Thoracic aorta (tissue), 2 donors: ENCODE results near the gene ACSM3. TPM values are rescaled to one million over a fixed set of nuclear protein-coding genes. Genes with fewer than 3 reads are reported as not detected.

Experiments
- ATAC-seq: fragments of 150-250 bp; one replicate; pipeline ENCODE4 v1.8.0; 2017; ENCODE audit warnings: low read depth; ENCODE audit not compliant: insufficient number of reproducible peaks, low FRiP score
- DNase-seq: peaks from one replicate; pipeline ENCODE4 v3.0.0-alpha.2; 2020; ENCODE audit warnings: low spot score
- H3K27ac ChIP-seq, 2 donors: fragments of 200-600 bp; sonication (generic); 1 replicate in 1 of 2; 2 replicates in 1 of 2; pipeline ENCODE4 v1.5.1; 2016; ENCODE audit warnings: mild to moderate bottlenecking in 2 of 2, moderate library complexity in 2 of 2
- H3K27me3 ChIP-seq: fragments of 200-600 bp; sonication (generic); replicated peaks from 2 replicates; pipeline ENCODE4 v1.6.0; 2016; ENCODE audit warnings: mild to moderate bottlenecking; ENCODE audit not compliant: insufficient read depth
- H3K36me3 ChIP-seq: fragments of 200-600 bp; sonication (generic); one replicate; pipeline ENCODE4 v1.5.1; 2016
- H3K4me1 ChIP-seq, 2 donors: fragments of 200-600 bp; sonication (generic); 1 replicate in 1 of 2; 2 replicates in 1 of 2; pipeline versions ENCODE4 v1.5.1 to v1.6.0; 2016; ENCODE audit warnings: low read depth in 2 of 2, mild to moderate bottlenecking in 1 of 2; ENCODE audit not compliant: control insufficient read depth in 1 of 2
- H3K4me3 ChIP-seq: fragments of 200-600 bp; sonication (generic); 2 replicates; pipeline ENCODE4 v1.5.1; 2016; ENCODE audit warnings: mild to moderate bottlenecking
- H3K9me3 ChIP-seq: fragments of 200-600 bp; sonication (generic); 2 replicates; pipeline ENCODE4 v1.5.1; 2016
- CTCF ChIP-seq: fragments of 200-600 bp; sonication (generic); IDR thresholded peaks from one replicate; pipeline ENCODE4 v1.5.1; 2019; ENCODE audit warnings: antibody characterized with exemption
- total RNA-seq, 2 donors: library from RNA; depleted of rRNA; stranded (reverse); fragments of >200 nt; gene quantifications; one replicate each; pipeline versions ENCODE4 v1.1.0 to v1.2.3, GENCODE V29; 2016

ACSM3 gene
- total RNA-seq, 2 donors from 2014 or later, result 0.41 to 6.1 TPM

DNA sequence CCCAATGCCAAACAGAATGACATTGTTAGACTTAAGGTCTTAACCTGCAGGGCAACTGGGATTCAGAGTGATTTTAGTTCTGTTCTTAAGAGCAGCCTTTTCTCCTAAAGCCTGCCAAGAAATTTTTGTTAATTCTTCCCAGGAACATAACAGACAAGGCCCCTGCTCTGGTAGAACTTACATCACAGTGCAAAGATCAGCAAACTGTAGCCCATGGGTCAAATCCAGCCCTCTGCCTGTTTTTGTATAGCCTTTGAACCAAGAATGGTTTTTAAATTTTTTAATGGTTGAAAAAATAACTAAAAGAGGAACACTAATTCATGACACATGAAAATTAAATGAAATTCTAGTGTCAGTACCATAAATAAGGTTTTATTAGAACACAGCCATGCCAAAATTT lies 3.8 kb downstream of the ACSM3 start:
- Histone ChIP-seq H3K27me3 (no peaks in the 10 kb centered on the region), H3K9me3 (no peaks in the 10 kb centered on the region), H3K27ac (no peak overlapping the region), H3K4me3 (no peak overlapping the region), H3K36me3 (no peaks in the 10 kb centered on the region), H3K4me1 (no peaks in the 10 kb centered on the region)
- DNase-seq, result no peak
- no peak for TF ChIP-seq CTCF
- ATAC-seq, result no peak

DNA sequence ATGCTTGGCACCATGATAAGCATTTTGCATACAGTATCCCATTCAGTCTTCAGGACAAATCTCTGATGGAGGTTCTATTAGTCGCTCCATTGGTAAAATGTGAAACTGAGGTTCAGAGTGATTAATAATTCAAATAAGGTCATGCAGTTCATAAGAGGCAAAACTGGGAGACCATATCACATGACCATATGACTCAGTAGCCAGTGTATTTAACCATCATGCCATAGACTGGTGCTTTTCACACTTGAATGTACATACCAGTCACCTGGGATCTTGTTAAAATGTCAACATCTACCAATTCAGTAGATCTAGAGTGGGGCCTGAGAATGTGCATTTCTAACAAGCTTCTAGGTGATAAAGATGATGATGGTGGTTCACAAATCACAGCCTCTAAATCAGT lies 4.3 kb downstream of the ACSM3 start:
- Histone ChIP-seq H3K4me1 (no peaks in the 10 kb centered on the region), H3K9me3 (no peaks in the 10 kb centered on the region), H3K27me3 (no peaks in the 10 kb centered on the region), H3K4me3 (no peak overlapping the region), H3K36me3 (no peaks in the 10 kb centered on the region), H3K27ac (no peak overlapping the region)
- TF ChIP-seq CTCF, result no peak
- DNase-seq, result no peak
- no peak for ATAC-seq

- ATAC-seq (no peak), DNase-seq (no peak)
- TF ChIP-seq CTCF, result no peak
- Histone ChIP-seq H3K4me3 (no peak overlapping the region), H3K27ac (no peak overlapping the region), H3K4me1 (no peaks in the 10 kb centered on the region), H3K27me3 (no peaks in the 10 kb centered on the region), H3K36me3 (no peaks in the 10 kb centered on the region), H3K9me3 (no peaks in the 10 kb centered on the region)
These were observed 5.0 kb downstream of the ACSM3 start for GRCh38 chr16:20768818-20769217.

- no peak overlapping the region for H3K4me3 ChIP-seq
- TF ChIP-seq CTCF, result no peak
- H3K27ac ChIP-seq, result no peak overlapping the region
- ATAC-seq, result no peak
- no peak for DNase-seq
- H3K27me3 ChIP-seq, result no peaks in the 10 kb centered on the region
- H3K4me1 ChIP-seq, result no peaks in the 10 kb centered on the region
- no peaks in the 10 kb centered on the region for H3K36me3 ChIP-seq
- no peaks in the 10 kb centered on the region for H3K9me3 ChIP-seq
These were observed 9.9 kb downstream of the ACSM3 start for GRCh38 chr16:20773679-20774078.

DNA sequence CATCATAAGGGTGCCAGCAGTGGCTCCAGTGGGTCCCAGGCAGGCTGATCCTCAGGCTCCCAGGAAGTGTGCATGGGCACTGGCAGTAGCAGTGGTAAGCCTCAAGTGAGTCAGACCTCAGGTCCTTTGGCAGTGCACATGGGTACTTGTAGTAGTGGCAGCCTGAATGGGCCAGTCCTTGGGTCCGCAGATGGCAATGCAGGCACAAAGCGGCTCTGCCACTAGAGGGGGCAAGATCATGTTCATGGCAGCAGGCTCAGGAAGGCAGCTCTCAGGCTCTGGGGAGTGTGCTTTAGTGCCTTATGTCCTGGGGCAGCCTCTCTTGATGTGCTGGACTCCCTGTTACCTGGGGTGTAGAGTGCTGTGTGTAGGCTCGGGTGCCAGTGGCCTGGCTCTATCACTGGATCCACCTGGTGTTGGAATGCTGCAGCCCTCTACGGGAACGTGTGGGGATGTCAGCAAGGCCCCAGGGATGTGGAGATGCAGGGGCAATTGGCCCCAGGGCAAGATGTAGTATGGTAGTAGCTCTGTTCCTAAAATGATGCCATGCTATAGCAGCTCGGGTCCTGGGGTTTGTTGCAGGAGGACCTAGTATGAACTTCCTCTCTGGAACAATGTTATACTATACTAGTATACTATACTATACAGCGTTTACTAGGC lies 11.0 kb downstream of the ACSM3 start:
- no peaks in the 10 kb centered on the region for H3K27me3 ChIP-seq
- no peaks in the 10 kb centered on the region for H3K4me1 ChIP-seq
- peak; percentile 12 for TF ChIP-seq CTCF
- H3K9me3 ChIP-seq, result no peaks in the 10 kb centered on the region
- DNase-seq, result no peak
- H3K36me3 ChIP-seq, result no peaks in the 10 kb centered on the region
- no peak overlapping the region for H3K4me3 ChIP-seq
- no peak for ATAC-seq
- no peak overlapping the region for H3K27ac ChIP-seq
